Activated CD4-positive, alpha-beta T cell treated with anti-CD3 and anti-CD28 coated beads for 4 hours (primary cell): ENCODE measurements around the gene CPNE5.
"Not testable (repeated sequence)": the region's sequence is repeated elsewhere in the genome, so short reads cannot be mapped to it uniquely, and the experiment has no call there.

Experiments used
- DNase-seq, 2 donors: peaks; one replicate each; pipeline ENCODE4 v3.0.0-alpha.2; 2020

The CPNE5 gene

GRCh38 chr6:36739947-36740817, 99.1 kb downstream of the CPNE5 start:
- DNase-seq = no peak

DNA sequence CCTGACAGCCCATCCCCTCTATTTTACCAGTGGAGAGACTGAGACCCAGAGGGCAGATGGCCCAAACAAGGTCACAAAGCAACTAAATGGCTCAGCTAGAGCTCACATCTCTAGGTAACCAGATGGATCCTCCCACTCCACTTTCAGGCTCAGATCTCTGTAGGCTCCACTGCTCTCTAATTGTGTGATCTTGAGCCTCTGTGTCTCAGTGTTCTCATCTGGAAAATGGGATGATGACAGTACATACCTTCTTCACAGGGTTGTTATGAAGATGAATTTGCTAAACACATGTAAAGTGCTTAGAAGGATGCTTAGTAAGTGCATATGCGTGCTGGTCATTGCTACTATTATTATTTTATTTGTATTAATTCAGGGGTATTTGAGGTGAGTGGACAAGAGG, 101.1 kb downstream of the CPNE5 start:
- no peak for DNase-seq

DNA sequence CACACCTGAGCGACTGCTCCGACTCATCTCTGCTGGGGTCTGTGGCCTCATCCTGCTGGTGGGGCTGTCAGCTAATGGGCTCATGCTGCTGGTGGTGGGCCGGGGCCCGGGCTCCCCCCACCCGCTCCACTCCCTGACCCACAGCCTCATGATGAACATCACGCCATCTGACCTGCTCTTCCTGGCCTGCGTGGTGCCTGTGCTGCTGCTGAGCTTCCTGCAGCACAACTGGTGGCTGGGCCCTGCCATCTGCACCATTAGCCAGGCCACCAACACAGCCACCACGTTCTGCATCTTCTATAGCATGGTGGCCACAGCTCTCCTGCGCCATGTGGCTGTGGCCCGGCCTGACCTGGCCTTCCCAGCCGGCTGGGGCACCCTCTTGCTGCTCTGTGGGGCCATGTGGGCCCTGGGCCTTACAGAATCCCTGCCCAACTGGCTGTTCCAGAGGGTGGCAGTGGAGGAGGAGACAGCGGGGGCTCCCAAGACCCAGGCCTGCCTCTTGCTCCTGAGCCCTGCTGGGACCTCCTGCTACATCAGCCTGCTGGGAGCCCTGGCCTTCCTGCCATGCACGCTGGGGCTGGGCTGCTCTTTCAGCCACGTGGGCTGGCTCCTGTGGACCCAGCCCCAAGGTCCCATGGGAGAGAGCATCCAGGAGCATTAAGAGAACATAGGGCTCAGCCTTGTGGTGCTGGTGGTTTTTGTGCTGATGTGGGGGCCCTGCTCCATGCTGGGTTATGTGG, 102.0 kb downstream of the CPNE5 start:
- no peak for DNase-seq

GRCh38 chr6:36735110-36736071, 103.9 kb downstream of the CPNE5 start:
- DNase-seq = no peak

DNA sequence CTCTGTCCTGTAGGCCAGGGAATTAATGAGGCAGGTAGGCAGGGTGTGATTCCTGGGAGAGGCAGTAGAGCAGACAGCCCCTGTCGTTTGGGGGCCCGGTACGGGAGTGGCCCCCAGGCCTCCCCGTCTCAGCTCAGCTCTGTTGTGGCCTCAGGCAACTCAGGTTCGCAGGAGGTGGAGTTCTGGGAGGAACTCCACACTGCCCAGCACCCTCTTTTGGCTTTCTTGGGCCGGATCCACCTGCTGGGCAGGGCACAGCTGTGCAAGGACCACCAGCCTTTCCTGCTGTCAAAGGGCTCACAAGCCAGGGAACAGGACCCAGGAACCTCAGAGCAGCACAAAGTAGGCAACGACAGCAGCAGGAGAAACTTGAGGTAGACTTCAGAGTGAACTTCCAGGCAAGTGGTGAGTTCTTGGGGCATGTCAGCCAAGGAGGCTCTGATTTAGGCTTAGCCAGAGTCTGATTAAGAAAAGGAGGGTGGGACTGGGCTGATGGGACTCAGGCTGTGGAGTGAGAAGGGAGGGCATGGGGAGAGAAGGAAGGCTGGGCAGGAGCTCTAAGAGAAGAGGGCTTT, 104.7 kb downstream of the CPNE5 start:
- no peak for DNase-seq

- no peak for DNase-seq
Measured at GRCh38 chr6:36733300-36733699, 105.9 kb downstream of the CPNE5 start.

DNA sequence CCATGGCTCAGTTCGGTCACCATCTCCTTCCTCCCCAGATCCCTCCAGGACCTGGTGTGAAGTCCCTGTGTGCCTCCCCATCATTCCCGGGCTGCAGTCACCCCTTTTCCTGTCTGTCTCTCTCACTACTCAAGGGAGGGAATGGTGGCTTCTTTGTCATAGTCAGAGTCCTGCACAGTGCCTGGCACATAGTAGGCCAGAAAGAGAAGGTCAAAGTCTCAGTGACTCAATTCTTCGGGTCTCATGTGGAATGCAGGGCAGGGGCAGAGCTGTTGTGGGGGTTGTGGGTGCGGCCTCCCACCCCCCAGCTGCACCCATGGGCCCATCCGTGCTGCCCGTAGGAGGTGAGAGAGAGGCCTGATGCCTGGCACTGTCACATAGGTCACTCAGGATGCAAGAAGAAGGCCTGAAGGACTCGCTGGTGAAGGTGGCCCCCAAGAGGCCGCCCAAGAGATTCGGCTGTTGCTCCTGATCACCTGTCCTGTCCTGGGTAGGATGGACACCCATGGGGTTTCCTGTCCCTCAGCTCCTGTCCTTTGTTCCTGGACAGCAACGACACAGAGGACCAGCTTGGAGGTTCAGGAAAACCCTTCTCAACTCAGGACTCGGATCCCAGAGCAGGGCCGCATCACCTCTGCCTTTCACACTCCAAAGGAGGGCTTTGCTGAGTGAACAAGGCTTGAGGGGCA, 107.5 kb downstream of the CPNE5 start:
- no peak for DNase-seq

GRCh38 chr6:36730424-36731380, 108.5 kb downstream of the CPNE5 start:
- no peak for DNase-seq

GRCh38 chr6:36729161-36729524, 110.1 kb downstream of the CPNE5 start:
- DNase-seq = no peak

DNA sequence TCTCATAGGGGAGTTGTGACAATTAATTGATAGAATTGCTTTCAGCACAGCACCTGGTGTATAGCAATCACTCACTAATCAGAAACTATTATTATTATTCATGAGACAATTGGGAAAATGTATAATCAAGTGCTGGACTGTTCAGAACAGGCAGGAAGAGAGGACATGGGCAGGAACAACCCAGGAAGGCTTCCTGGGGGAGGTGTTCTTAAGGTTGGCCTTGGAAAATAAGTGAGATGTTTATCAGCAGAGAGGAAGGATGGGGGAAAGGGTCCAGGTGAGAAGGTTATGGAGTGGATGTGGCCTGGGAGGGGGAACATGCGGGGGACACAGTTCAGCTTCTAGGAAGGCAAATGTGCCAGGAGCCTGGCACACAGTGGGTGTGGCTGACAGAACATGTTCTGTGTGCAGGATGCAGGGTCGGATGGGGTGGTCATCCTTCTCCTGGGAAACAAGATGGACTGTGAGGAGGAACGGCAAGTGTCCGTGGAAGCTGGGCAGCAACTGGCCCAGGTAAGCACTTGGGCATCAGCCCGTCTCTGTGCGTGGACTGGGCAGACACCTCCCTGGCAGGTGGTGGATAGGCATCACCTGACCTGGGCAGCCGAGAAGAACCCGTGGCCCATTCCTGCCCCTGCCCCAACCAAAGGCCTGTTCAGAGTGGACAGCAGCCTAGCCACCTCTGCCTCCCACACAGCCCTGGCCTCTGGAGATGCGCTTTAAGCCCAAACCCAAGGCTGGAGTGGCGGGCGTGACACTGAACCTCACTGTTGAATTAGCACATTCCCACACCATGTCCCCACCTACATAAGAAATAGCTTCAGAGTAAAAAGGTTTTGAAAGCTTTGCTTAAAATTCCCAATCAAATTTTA, 110.7 kb downstream of the CPNE5 start:
- DNase-seq = no peak

DNA sequence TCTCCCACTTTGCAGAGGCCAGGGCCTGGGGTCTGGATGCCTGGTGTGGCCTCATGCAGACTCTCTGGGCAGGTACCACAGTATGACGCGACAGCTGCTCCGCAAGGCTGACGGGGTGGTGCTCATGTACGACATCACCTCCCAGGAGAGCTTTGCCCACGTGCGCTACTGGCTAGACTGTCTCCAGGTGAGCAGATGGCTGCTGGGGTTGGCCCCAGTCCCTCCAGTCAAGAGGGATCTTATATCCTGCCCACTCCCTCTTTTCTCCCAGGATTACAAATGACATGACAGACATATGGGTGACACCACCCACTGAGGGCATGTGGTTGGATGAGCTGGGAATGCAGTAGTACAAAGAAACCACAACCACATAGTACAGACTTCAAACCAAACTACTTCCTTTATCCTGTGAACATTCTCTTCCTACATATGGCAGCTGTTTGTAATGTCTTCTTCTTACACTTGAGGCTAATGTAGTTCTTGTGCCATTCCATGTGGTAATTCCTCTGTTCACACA, 111.7 kb downstream of the CPNE5 start:
- no peak for DNase-seq

DNA sequence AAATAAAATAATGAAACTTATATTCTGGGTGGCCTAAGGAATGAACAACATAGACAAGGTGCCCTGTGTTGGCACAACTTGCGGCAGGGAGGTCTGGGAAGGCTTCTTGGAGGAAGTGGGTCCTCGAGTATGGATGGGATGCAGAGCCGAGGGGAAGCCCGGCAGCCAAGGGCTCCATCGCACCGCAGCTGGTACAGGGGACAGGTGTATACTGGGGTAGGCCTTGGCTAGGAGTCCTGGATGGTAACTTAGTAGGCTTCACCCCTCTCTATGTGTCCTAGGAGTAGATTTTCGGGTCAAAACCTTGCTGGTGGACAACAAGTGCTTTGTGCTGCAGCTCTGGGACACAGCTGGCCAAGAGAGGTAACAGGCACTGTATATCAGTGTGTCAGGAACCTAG, 113.7 kb downstream of the CPNE5 start:
- DNase-seq = no peak

DNA sequence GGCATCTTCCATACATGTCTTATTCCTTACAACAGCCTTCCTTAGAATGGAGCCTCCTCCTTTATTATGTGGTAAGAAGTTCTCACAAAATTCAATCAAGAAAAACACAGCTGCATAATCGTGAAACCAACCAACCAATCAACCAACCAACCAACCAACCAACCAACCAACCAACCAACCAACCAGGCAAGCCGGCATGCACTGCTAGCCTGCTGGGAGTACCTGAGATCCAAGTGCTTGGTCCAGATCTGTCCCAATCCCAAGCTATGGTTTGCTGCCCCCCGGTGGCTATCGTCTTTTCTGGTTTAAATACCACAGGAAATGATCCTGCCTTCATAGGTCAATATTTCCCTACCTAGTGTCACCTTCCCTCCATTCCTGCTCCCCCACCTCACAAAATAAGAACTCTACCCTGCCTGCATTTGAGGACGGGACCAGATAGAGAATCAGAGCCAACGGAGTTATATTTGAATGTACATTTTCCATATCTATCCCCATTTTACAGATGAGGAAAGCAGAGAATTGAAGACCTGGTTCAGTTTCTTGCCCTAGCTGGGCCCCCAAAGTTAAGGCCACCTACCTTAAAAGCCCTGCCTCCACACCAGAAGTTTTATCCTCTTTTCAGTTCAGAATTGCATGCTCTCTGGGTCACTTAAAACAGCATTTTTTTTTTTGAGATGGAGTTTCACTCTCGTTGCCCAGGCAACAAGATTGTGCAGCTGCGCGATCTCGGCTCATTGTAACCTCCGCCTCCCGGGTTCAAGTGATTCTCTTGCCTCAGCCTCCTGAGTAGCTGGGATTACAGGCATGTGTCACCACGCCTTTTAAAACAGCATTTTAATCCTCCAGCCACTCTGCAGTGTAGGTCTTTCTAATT, 114.5 kb downstream of the CPNE5 start:
- DNase-seq = peak; percentile 32 to 49

GRCh38 chr6:36723992-36724391, 115.3 kb downstream of the CPNE5 start:
- DNase-seq = not testable (repeated sequence)

- no peak for DNase-seq
Measured at GRCh38 chr6:36722879-36723278, 116.4 kb downstream of the CPNE5 start.

- DNase-seq = no peak
Measured at GRCh38 chr6:36722365-36722764, 116.9 kb downstream of the CPNE5 start.

DNA sequence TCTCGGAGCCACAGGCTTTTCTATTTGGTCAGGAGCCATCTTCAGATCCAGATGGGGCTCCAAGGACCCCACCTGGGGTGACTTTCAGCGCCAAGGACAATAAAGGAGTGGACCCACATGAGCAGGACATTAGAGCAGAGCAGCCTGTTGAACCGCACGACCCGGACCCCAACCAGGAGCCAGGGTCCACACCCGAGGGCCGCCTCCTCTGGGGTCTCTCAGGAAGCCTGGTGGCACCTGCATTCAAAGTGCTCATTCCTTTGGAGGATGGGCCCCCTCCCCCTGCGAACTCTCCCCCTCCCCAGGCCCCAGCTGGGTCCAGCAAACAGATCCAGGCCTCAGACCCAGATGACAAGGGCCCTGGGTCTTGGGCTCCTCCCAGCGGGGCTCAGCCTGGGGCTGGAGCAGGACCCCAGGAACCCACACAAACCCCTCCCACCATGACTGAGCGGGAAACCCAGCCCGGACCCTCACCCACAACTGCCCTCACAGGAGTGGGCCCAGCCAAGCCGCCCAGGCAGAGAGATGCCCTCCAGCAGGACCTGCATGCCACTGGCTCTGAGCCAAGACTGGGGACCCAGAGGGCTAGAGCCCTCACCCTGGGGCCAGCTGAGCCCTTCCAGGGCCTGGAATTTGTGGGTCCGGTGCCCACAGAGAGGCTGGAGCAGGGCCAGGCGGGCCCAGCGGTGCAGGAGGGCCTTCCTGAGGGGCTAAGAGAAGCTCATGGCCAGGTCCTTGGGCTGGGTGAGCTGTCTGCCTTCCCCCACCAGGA, 117.7 kb downstream of the CPNE5 start:
- DNase-seq = no peak
